ENCODE results near the gene TARDBP. TPM values are rescaled to one million over a fixed set of nuclear protein-coding genes. Genes with fewer than 3 reads are reported as not detected.
"Not testable (repeated sequence)": the region's sequence is repeated elsewhere in the genome, so short reads cannot be mapped to it uniquely, and the experiment has no call there.

TARDBP gene
- total RNA-seq, 3 donors from 2014 or later (not counting 1 experiment from before 2014, with no cell fraction given): 148 to 171 (median 161) TPM

DNA sequence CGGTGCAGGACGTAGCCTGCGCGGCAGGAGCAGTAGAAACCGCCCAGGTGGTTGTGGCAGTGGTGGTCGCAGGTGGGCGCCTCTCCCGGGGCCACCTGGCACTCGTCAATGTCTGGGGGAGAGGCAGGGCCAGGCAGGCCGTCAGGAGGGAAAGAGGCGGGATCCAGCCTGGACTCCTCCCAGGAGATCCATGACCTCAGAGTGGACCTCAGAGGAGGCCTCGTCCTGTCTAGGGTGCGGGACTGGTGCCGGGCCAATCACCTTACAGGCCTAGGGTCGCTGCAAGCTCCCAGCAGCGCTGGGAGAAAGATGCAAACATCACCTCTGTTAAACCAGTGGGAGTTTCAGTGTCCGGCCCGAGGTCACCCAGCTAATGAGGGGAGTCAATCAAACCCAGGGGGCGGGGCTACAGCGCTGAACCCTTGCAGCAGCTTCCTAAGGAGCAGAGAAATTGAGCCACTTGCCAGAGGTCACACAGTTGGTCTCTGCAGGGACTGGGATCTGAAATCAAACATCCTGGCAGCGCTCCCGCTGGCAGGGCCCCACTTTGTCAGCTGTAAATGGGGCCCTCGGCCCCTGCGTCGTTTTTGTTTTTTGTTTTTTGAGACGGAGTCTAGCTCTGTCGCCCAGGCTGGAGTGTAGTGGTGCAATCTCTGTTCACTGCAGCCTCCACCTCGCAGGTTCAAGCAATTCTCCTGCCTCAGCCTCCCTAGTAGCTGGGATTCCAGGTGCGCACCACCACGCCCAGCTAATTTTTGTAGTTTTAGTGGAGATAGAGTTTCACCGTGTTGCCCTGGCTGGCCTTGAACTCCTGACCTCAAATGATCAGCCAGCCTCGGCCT, 33.2 kb downstream of the TARDBP start:
- H3K27me3 Mint-ChIP-seq (ENCODE audit: low read depth in 2 of 2): no peaks in the 10 kb centered on the region
- H3K4me1 Mint-ChIP-seq: no peaks in the 10 kb centered on the region
- Histone ChIP-seq H3K36me3 (ENCODE audit: control insufficient read depth, insufficient read depth, low read length) (no peaks in the 10 kb centered on the region), H3K27me3 (ENCODE audit: control insufficient read depth, insufficient read depth, low read length) (no peaks in the 10 kb centered on the region), H3K4me1 (ENCODE audit: control insufficient read depth, insufficient read depth, low read length) (no peaks in the 10 kb centered on the region), H3K9me3 (ENCODE audit: control insufficient read depth, insufficient read depth, low read length) (no peaks in the 10 kb centered on the region), H3K27ac (ENCODE audit: low read length) (no peak overlapping the region), H3K4me3 (ENCODE audit: low read length) (no peak overlapping the region)
- H3K9me3 Mint-ChIP-seq: no peaks in the 10 kb centered on the region
- TF ChIP-seq, protein P1, sequence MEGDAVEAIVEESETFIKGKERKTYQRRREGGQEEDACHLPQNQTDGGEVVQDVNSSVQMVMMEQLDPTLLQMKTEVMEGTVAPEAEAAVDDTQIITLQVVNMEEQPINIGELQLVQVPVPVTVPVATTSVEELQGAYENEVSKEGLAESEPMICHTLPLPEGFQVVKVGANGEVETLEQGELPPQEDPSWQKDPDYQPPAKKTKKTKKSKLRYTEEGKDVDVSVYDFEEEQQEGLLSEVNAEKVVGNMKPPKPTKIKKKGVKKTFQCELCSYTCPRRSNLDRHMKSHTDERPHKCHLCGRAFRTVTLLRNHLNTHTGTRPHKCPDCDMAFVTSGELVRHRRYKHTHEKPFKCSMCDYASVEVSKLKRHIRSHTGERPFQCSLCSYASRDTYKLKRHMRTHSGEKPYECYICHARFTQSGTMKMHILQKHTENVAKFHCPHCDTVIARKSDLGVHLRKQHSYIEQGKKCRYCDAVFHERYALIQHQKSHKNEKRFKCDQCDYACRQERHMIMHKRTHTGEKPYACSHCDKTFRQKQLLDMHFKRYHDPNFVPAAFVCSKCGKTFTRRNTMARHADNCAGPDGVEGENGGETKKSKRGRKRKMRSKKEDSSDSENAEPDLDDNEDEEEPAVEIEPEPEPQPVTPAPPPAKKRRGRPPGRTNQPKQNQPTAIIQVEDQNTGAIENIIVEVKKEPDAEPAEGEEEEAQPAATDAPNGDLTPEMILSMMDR (IDR thresholded peaks at IDR 0.05): no peak
- DNase-seq (no peak), ATAC-seq (peak in 1 of 3 donors; percentile 33)
- WGBS (ENCODE audit: insufficient coverage): 80% methylated on average over 32 of the region's 32 CpGs
- intact Hi-C loops (cut with micrococcal nuclease): no loop called here
- H3K36me3 Mint-ChIP-seq: no peaks in the 10 kb centered on the region
- H3K27ac Mint-ChIP-seq: no peak overlapping the region
- no peak overlapping the region for H3K4me3 Mint-ChIP-seq

DNA sequence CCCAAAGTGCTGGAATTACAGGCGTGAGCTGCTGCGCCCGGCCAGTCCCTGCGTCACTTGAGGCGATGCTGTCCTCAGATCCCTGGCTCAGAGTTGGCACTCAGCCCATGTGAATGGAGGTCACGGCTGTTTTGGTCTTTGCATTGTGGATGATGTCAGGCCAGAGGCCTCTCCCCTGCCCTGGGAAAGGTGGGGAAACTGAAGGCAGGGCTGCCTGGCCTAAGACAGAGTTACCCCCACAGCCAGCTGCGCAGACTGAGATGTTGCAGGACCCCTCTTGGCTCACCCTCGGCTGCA, 33.8 kb downstream of the TARDBP start:
- no peaks in the 10 kb centered on the region for H3K4me1 Mint-ChIP-seq
- H3K4me1 ChIP-seq (ENCODE audit: control insufficient read depth, insufficient read depth, low read length): no peaks in the 10 kb centered on the region
- DNase-seq (no peak), ATAC-seq (no peak)
- 93% methylated on average over 8 of the region's 8 CpGs for WGBS (ENCODE audit: insufficient coverage)
- intact Hi-C loops (cut with micrococcal nuclease): no loop called here
- no peak overlapping the region for H3K27ac Mint-ChIP-seq
- H3K27me3 Mint-ChIP-seq (ENCODE audit: low read depth in 2 of 2): no peaks in the 10 kb centered on the region
- H3K4me3 Mint-ChIP-seq: no peak overlapping the region
- H3K4me3 ChIP-seq (ENCODE audit: low read length): no peak overlapping the region
- no peaks in the 10 kb centered on the region for H3K36me3 ChIP-seq (ENCODE audit: control insufficient read depth, insufficient read depth, low read length)
- TF ChIP-seq, protein P1 (IDR thresholded peaks at IDR 0.05): no peak
- H3K9me3 ChIP-seq (ENCODE audit: control insufficient read depth, insufficient read depth, low read length): no peaks in the 10 kb centered on the region
- H3K27ac ChIP-seq (ENCODE audit: low read length): no peak overlapping the region
- no peaks in the 10 kb centered on the region for H3K9me3 Mint-ChIP-seq
- no peaks in the 10 kb centered on the region for H3K36me3 Mint-ChIP-seq
- no peaks in the 10 kb centered on the region for H3K27me3 ChIP-seq (ENCODE audit: control insufficient read depth, insufficient read depth, low read length)

DNA sequence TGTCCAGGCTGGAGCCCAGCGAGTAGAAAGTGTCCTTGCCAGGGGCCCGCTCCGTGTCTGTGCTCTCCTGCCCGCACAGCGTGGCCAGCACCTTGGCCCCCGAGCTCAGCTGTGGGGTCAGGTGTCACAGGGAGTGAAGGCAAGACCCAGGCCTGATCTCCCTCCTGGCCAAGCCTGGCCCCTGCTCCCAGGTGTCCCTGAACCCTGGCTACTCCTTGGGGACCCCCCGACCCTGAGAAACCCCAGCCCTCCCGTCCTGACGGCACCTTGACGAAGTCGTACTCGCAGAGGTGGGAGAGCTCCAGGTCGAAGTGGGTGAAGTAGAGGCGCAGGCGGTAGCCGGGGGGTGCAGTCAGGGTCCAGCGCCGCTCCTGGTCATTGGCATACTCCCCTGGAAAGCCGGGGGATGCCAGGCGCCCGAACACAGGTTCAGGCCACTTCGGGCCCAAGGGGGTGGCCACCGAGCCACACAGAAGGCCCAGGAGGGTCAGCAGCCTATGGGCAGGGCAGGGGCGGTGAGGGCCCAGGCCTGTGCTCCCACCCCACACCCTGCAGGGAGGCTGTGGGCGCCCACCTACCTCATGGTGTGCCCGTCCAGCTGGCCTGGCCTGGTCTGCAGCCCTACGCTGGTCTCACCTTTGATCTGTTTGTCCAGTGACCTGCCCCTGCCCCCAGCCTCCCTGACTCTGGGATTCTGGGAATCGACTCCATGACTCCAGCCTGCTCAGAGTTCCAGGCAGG, 34.3 kb downstream of the TARDBP start, which contains the start of gene MASP2:
MASP2 (minus strand) TSS at position 615 of the 741 bp plus-strand sequence; CDS start at position 583, 32 bp downstream.
- H3K27ac ChIP-seq (ENCODE audit: low read length): no peak within 1 kb of the TSS
- no peaks in the 10 kb centered on the region for H3K36me3 ChIP-seq (ENCODE audit: control insufficient read depth, insufficient read depth, low read length)
- Mint-ChIP-seq H3K4me3 (no peak within 1 kb of the TSS), H3K9me3 (no peaks in the 10 kb centered on the region), H3K36me3 (no peaks in the 10 kb centered on the region), H3K27ac (no peak within 1 kb of the TSS), H3K4me1 (no peaks in the 10 kb centered on the region), H3K27me3 (ENCODE audit: low read depth in 2 of 2) (no peaks in the 10 kb centered on the region)
- H3K4me1 ChIP-seq (ENCODE audit: control insufficient read depth, insufficient read depth, low read length): no peaks in the 10 kb centered on the region
- H3K4me3 ChIP-seq (ENCODE audit: low read length): no peak within 1 kb of the TSS
- 91% methylated on average over 28 of the region's 28 CpGs for WGBS (ENCODE audit: insufficient coverage)
- intact Hi-C loops (cut with micrococcal nuclease): no loop called here
- H3K27me3 ChIP-seq (ENCODE audit: control insufficient read depth, insufficient read depth, low read length): no peaks in the 10 kb centered on the region
- DNase-seq (no peak), ATAC-seq (no peak)
- no peaks in the 10 kb centered on the region for H3K9me3 ChIP-seq (ENCODE audit: control insufficient read depth, insufficient read depth, low read length)
- TF ChIP-seq, protein P1 (IDR thresholded peaks at IDR 0.05): no peak

DNA sequence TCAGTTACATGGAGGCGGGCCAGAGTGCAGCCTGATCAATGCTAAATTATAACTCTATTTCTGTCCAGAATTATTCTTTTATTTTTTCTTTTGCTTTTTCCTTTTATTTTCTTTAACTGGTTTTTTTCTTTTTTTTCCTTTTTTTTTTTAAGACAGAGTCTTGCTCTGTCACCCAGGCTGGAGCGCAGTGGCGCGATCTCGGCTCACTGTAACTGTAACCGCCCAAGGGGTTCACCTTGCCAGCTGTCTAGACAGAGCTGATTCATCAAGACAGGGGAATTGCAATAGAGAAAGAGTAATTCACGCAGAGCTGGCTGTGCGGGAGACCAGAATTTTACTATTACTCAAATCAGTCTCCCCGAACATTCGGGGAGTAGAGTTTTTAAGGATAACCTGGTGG, 38.7 kb downstream of the TARDBP start:
- H3K27ac ChIP-seq (ENCODE audit: low read length); H3K4me3 Mint-ChIP-seq; ATAC-seq; H3K27me3 Mint-ChIP-seq (ENCODE audit: low read depth in 2 of 2); H3K27me3 ChIP-seq (ENCODE audit: control insufficient read depth, insufficient read depth, low read length); intact Hi-C loops (cut with micrococcal nuclease); H3K36me3 ChIP-seq (ENCODE audit: control insufficient read depth, insufficient read depth, low read length); H3K4me1 ChIP-seq (ENCODE audit: control insufficient read depth, insufficient read depth, low read length); H3K36me3 Mint-ChIP-seq; H3K27ac Mint-ChIP-seq; H3K9me3 Mint-ChIP-seq; H3K4me3 ChIP-seq (ENCODE audit: low read length); H3K4me1 Mint-ChIP-seq; H3K9me3 ChIP-seq (ENCODE audit: control insufficient read depth, insufficient read depth, low read length); DNase-seq: not testable (repeated sequence)
- WGBS (ENCODE audit: insufficient coverage): 96% methylated on average over 9 of the region's 10 CpGs
